GM21825 (cell line): ENCODE data around the gene GPR4.
"Not testable (repeated sequence)": the region's sequence is repeated elsewhere in the genome, so short reads cannot be mapped to it uniquely, and the experiment has no call there.

ENCODE experiments used
- ATAC-seq: cut with Tn5 transposase; IDR thresholded peaks from one replicate; pipeline ENCODE4 v1.9.1; 2021; ENCODE audit warnings: mild to moderate bottlenecking, moderate library complexity; ENCODE audit not compliant: unreplicated experiment

GPR4 gene

DNA sequence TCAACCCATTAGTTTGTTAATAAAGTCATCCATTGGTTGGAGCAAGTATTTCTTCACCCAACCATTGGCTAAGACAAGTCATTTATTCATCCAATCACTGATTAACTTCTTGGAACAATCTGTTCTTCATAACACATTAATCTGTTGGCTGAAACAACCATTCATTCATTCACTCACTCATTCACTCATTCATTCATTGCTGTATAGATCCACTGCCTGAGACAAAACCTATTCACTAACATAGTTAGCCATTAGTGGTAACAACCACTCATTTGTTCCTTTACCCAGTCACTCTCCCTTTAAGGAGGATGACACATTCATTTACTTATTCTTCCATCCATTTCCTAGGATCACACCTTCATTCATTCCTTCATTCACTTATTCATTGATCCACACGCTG, 22.0 kb upstream of the GPR4 start:
- ATAC-seq, result no peak

DNA sequence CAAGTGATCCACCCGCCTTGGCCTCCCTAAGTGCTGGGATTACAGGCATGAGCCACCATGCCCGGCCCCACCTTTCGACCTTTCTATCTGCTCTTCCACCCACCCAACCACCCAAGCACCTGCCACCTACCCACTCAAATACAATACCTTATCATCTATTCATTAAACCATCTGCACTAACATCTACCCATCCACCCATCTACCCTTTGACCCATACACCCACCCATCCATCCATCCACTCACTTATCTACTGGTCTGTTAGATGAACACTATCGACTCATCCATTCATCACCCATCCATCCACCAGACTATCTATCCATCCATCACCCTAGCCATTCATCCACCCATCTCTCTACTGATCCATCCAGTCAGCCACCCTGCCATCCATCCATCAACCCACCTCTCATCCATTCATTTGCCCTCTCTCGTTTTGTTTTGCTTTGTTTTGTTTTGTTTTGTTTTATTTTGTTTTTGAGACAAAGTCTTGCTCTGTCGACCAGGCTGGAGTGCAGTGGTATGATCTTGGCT, 20.0 kb upstream of the GPR4 start:
- ATAC-seq, result no peak

DNA sequence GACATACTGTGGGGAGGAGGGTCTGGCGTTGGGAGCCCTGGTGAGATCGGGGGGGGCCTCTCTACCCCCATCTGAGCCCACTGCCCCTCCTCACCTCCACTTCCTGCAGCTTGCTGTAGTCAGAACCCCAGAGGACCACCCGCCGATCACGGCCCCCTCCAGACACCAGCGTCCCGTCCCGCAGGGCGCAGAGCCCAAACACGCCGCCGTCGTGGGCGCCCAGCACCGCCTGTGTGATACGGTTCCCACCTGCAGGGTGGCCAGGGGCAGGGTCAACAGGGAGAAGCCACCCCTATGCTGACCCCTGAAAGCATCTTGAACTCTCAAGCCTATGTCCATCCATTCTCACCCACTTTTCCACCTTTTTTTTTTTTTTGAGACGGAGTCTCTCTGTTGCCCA, 19.4 kb upstream of the GPR4 start:
- ATAC-seq, result no peak

DNA sequence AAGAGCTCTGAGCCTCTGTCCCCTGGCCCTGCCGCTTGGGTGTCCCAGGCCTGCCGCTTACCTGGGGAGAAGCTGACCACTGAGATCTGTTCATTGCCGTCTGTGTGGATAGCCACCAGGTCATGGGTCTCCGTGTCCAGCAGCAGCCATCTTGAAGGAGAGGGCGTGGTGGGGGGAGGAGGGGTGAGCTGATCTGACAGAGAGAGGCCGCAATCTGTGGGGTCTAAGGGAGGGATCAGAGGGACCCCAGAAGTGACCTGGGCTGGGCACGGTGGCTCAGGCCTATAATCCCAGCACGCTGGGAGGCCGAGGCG, 14.6 kb upstream of the GPR4 start:
- ATAC-seq, result no peak

DNA sequence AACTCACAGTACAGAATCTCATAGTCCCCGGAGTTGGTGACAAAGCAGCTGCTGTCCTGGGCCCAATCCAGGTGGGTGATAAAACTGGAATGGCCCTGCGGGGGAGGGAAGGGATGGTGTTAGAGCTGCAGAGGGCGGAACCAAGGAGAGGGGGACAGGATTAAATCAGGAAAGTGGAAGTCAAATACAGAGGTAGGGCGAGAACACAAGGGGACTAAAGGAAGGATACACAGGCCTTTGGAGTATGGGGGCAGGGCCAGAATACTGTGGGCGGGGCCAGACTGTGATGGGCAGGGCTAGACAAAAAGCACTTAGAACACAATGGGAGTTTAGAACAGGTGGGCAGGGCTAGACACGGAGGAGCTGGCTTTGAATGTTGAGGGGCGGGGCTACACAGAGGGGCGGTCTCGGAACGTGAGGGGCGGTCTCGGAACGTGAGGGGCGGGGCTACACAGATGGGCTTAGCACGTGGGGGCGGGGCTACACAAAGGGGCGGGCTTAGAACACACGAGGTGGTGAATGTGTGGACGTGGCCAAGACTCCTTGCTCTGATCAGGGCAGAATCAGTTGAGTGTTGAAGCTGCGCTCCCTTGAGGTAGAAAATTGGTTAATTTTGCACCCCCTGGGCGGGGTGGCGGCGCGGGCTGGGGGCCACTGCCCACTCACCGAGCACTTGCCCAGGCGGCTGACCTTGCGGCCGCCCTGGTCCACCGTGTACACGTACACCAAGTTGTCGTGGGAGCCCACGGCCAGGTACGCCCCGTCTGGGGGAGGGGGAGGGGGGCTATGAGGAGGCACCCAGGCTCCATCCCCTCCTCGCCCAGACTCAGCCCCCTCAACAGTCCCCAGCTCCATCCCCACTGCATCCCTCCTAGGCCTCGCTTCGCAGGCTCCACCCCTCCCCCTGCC, 14.0 kb upstream of the GPR4 start:
- no peak for ATAC-seq

DNA sequence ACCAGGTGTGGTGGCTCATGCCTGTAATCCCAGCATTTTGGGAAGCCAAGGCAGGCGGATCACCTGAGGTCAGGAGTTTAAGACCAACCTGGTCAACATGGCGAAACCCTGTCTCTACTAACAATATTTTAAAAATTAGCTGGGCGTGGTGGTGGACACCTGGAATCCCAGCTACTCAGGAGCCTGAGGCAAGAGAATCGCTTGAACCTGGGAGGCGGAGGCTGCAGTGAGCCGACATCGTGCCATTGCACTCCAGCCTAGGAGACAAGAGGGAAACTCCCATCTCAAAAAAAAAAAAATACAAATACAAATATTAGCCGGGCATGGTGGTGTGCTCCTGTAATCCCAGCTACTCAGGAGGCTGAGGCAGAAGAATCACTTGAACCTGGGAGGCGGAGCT, 13.0 kb upstream of the GPR4 start:
- not testable (repeated sequence) for ATAC-seq

DNA sequence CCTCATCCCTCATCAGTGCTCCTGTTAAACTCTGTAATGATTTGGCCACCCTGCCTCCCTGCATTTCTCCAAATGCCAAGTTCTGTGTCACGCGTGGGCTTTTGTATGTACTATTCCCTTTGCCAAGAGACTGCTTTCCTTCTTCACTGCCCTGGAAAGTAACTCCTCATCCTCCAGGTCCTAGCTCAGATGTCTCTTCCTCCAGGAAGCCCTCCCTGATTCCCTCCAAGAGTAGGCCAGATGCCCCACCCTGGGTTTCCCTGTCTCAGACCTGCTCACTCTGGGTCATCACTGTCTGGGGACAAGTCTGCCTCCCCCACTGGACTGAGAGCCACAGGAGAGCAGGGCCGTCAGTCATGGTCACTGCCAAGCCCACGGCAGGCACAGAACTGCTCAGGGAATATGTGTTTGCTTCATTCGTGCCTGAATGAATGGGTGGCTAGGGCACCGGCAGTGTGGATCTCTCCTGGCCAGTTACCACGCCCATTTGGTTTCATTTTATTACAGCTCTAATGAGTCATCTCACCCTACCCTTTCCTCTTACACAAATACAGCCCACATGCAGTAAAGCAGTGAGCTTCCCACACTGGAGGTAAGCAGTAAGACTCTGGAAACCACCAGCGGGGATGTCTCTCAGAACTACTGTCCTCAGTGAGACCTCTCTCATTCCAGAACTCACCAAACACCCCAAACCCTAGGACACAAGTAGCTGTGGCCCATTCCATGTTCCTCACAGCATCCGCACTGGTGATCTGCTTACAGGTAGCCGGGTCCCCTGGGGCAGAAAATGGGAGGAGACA, 12.1 kb upstream of the GPR4 start:
- no peak for ATAC-seq

DNA sequence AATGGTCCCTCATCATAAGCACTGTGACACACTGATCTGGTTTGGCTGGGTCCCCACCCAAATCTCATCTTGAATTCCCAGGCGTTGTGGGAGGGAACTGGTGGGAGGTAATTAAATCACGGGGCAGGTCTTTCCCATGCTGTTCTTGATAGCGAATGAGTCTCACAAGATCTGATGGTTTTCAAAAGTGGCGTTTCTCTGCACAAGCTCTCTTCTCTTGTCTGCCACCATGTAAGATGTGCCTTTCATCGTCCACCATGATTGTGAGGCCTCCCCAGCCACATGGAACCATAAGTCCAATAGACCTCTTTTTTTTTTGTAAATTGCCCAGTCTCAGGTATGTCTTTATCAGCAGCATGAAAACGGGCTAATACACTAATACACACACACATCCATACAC, 6.9 kb upstream of the GPR4 start:
- no peak for ATAC-seq

DNA sequence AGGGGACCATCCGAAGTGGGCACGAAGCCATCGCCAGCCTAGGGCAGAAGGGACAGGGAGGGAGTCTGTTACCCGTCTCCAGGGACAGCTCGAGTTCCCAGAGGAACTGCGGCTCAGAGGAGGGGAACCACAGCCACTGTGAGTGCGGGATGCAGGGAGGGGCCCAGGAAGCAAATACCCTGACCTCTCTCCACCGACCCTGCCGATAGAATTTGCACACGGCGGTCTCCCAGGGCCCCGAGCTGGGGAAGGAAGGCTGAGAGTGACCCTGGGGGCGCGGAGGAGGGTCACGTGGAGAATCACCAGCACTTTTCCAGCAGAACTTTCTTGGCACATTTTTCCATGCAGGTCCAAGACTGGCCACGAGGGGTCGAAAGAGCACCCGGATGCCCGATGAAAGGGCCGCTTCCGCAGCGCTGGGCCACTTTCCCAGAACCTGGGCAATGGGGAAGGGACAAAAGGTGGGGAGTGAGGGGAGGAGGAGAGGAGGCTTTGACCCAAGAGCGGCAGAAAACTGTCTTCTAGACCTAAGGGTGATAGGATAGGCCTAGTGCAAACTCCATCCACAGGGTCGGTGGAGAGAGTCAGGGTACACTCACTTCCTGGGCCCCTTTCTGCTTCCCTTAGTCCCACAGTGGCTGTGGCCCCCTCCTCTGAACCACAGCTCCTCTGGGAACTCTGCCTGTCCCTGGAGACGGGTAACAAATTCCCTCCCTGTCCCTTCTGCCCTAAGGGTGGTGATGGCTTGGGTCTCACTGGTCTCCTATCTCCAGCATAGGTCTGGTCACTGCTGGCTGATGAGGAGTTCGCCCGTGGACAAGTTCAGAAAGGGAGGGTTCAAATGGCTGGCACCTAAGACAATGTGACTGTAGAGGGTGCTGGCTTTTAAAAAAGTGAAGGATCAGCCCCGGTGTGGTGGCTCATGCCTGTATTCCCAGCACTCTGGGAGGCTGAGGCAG, 5.3 kb upstream of the GPR4 start:
- no peak for ATAC-seq

DNA sequence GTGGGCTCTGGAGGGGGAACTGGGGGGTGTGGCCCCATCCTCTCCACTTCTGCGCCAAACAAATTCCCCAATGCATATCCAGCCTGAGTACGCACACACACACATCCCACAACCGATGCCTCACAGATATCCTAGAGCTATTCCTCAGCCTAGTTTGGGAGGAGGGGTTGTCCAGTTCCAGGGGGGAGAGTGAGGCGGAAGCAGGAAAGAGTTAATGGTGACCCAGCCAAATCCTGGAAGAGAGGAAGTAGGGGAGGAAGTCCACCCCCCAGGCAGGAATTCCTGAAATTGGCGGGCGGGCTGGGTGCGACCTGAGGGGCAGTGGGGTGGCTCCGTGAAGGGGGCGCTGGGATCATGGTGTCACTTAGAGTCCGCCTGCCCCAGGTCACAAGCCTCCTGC, 897 bp downstream of the GPR4 start:
- no peak for ATAC-seq

DNA sequence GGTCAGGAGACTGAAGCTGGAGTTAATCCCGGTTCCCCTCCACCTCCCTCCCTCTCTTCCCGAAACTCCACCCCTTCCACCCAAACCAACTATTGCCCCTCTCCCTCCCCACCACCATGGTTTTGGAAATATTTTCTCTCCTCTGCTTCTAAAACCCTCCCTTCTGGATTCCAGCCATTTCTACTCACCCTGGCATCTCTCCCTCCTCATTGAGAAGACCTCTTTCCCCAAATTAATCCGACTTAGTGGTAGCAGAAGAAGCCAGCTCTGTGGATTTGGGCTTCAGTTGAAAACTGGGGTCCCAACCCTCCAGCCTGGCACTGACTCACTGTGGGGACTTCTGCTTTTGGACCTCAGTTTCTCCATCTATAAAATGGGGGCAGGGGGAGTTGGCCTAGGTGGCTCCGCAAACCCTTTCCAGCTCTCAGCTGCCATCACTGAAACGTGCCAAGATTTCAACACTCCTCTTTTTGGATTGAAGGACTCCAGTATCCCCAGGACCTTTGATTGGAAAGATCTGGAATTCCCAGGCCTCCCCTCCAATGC, 1.6 kb downstream of the GPR4 start:
- no peak for ATAC-seq

DNA sequence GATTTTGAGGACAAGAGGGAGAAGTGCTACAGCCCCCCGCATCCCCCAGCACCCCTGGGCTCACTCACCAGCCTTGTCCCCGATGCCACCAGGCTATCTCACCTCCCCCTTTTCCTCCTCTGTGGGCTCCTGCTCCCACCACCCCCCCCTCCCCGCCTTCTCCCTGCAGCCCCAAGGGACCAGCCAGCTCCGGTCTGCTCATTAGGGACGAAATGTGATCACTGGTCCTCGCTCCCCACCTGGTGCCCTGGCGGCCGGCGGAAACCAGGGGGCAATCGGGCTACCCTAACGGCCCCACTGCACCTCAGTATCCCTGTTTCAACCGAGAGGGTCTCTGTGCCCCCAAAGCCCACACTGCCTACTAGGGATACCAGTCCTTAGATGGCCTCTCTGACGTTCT, 2.7 kb downstream of the GPR4 start:
- ATAC-seq, result no peak

DNA sequence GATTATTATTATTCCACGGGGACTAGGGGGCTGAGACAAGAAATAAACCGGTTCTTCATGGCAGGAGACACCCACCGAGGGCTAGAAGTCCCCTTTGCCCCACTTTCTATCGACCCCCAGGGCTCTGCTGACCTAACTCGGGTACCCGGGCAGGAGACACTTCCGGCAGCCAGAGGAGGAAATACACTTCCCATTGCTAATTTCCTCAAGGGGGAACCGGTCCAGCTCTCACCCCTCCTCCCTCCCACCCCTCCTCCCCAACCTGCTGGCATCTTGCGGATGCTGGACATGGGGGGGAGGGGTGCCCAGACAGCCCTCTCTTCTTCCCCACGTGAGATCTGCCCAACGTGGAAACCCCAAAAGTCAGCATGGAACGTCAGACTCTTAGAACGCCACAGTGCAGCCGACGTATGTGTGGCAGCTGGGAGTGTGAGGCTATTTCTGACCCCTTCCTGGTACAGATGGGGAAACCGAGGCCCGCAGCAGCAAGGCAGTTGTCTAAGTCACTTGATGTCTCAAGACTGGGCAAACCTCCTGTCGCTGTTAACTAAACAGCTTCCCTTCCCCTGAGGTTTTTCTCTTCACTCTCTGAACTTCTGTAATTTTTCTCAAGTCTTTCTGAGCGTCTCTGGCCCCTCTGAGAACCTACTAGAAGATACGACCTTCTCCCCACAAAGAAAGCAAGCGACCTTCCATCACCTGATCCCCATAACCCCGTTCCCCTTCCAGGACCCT, 3.6 kb downstream of the GPR4 start:
- ATAC-seq, result no peak

DNA sequence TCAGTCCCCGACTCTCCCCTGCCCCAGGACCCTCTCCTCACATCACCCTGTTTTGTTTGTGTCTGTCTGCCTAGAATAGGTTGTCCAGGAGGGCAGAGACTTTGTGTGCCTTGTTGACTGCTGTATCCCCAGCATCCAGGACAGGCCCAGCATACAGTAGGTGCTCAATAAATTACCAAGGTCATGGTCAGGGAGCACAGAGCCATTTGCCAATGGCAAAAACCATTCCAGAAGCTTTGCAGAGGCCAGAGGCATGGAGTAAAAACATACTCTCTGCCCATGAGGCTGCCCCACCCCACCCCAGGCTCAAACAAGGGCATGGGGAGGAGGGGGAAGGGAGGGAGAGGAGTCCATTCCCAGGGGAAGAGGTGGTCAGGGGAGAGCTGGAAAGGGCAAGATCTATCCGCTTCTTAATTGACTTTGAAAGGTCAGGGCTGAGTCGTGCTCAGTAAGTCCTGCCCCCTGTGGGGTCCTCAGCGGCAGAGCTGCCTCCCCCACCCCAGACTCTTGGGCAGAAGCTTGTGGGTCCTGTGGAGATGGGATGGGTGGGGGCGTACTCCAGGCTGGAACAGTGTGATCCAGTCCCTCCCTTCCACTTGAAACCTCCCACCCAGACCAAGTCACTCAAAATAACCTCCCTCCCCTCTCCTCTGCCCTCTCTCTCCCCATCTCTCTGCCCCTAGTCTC, 4.4 kb downstream of the GPR4 start:
- no peak for ATAC-seq

DNA sequence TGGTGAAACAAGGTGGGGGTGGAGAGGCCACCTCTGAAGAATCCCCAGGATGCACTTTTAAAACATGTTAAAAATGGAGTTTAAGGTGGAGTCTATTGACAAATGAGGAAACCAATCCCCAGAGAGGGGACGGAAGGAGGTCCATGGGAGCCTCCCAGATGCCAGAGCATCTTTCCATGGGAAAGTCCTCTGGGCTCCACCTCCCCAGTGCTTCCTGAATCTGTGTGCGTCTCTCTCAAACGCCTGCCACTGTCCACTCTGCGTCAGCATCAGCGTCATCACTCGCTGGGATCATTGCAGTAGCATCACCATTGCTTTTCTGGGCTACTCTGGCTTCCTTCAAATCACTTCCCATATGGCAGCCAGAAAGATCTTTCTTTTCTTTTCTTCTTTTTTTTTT, 6.2 kb downstream of the GPR4 start:
- no peak for ATAC-seq

DNA sequence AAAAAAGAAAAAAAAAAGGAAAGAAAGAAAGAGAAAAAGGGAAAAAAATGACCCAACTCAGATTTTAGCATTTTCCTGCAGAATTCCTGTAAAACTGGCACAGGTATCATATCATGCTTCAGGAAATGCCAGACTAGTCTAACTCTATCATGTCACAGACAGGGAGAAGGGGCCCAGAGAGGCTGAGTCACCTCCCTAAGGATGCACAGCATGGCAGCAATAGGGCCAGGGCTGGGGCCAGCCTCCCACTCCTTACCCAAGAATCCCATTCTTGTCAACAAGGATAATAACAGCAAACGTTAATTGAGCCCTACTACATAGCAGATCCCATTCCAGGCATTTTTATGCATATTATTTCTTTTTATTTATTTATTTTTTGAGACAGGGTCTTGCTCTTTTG, 8.5 kb downstream of the GPR4 start:
- ATAC-seq, result no peak

DNA sequence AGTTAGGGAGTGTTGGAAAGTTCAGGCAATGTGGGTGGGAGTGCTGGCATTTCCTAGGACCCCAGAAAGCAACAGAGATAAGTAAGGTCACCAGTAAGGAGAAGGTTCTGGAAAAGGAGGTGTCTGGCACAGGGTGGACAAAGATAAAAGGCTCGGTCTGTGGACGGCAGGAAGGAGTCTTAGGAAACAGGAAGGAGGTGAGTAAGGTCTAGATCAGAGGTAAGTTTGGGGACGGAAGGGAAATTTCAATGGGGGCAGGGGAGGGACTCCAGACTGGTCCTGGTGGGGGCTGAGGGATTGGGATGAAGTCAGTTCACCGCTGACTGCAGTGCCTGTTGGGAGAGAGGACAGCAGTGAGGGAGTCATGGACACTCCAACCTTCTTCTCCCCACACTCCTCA, 9.6 kb downstream of the GPR4 start:
- no peak for ATAC-seq

DNA sequence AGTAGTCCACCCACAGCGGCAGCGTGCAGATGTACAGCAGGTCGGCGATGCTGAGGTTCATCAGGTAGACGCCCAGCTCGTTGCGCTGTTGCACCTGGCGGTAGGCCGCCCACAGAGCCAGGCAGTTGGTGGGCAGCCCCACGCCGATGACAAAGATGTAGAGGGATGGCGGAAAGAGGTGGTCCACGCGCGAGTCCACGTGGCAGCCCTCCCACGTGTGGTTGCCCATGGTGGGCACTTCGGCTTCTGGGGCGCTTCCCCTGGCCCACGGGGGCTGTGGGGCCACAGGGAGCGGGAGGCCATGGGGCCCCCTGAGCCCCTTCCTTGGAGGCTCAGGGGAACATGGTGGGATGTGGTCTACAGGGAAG, 10.4 kb downstream of the GPR4 start:
- ATAC-seq, result no peak

DNA sequence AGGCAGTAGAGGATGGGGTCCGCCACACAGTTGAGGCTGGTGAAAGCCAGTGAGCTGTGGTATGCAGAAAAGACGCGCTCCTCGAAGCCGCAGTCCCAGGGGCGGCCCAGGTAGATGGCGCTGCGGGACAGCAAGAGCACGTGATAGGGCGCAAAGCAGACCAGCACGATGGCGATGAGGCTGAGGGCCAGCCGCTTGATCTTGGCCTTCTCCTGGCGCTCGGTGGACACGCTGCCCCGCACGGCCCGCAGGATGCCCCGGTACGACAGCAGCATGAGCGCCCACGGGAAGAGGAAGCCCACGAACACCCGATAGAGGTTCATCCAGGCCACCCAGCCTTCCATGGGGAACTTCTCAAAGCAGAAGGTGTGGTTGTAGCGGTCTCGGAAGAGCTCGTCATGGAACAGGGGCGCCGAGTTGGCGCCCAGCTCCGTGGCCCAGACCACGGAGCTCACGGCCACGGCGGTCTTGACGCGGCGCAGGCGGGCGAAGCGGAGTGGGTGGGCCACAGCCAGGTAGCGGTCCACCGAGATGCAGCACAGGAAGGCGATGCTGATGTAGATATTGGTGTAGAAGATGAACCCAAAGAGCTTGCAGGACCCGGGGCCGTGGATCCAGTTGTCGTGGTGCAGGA, 10.9 kb downstream of the GPR4 start:
- ATAC-seq, result no peak
